Endothelial cell (in vitro differentiated cells): ENCODE results near the gene TM7SF3. TPM values are rescaled to one million over a fixed set of nuclear protein-coding genes. Genes with fewer than 3 reads are reported as not detected.

ENCODE experiments used
- DNase-seq: peaks from one replicate; pipeline ENCODE4 v3.0.0; 2021; ENCODE audit warnings: low spot score
- H3K27ac Mint-ChIP-seq: one replicate; pipeline ENCODE4 v1.8.0; 2021; ENCODE audit warnings: mixed read lengths, inconsistent platforms; ENCODE audit not compliant: unreplicated experiment
- H3K27me3 Mint-ChIP-seq: one replicate; pipeline ENCODE4 v1.8.0; 2021; ENCODE audit warnings: mild to moderate bottlenecking, moderate library complexity, mixed read lengths, inconsistent platforms; ENCODE audit not compliant: unreplicated experiment
- H3K36me3 Mint-ChIP-seq: one replicate; pipeline ENCODE4 v1.8.0; 2021; ENCODE audit warnings: mild to moderate bottlenecking, low read depth, mixed read lengths, inconsistent platforms; ENCODE audit not compliant: unreplicated experiment
- H3K4me1 Mint-ChIP-seq: one replicate; pipeline ENCODE4 v1.8.0; 2021; ENCODE audit warnings: mild to moderate bottlenecking, mixed read lengths, inconsistent platforms; ENCODE audit not compliant: unreplicated experiment
- H3K4me3 Mint-ChIP-seq: one replicate; pipeline ENCODE4 v1.8.0; 2021; ENCODE audit warnings: mild to moderate bottlenecking, mixed read lengths, inconsistent platforms; ENCODE audit not compliant: unreplicated experiment
- H3K9me3 Mint-ChIP-seq: one replicate; pipeline ENCODE4 v1.8.0; 2021; ENCODE audit warnings: mixed read lengths, inconsistent platforms; ENCODE audit not compliant: unreplicated experiment
- CTCF ChIP-seq: fragments of 200-600 bp; sonication (generic); IDR thresholded peaks from one replicate; pipeline ENCODE4 v1.5.0; 2021; ENCODE audit warnings: antibody characterized with exemption; ENCODE audit not compliant: unreplicated experiment
- total RNA-seq: library from RNA; stranded (reverse); fragmentation: NEBNext Ultra II Directional; extraction: Animal tissue kit (Norgen Biotek cat#: 25700); gene quantifications from one replicate; pipeline ENCODE4 v1.2.1, GENCODE V29; 2021; ENCODE audit not compliant: unreplicated experiment

TM7SF3 gene
- total RNA-seq, 1 donor from 2014 or later: 72.9 TPM

GRCh38 chr12:27008081-27008480, 6.1 kb downstream of the TM7SF3 start:
- Mint-ChIP-seq H3K4me3 (no peak overlapping the region), H3K4me1 (peaks cover 48% of the 10 kb centered on the region), H3K27ac (no peak overlapping the region), H3K27me3 (peaks cover 5% of the 10 kb centered on the region), H3K36me3 (no peaks in the 10 kb centered on the region), H3K9me3 (no peaks in the 10 kb centered on the region)
- no peak for TF ChIP-seq CTCF
- no peak for DNase-seq

DNA sequence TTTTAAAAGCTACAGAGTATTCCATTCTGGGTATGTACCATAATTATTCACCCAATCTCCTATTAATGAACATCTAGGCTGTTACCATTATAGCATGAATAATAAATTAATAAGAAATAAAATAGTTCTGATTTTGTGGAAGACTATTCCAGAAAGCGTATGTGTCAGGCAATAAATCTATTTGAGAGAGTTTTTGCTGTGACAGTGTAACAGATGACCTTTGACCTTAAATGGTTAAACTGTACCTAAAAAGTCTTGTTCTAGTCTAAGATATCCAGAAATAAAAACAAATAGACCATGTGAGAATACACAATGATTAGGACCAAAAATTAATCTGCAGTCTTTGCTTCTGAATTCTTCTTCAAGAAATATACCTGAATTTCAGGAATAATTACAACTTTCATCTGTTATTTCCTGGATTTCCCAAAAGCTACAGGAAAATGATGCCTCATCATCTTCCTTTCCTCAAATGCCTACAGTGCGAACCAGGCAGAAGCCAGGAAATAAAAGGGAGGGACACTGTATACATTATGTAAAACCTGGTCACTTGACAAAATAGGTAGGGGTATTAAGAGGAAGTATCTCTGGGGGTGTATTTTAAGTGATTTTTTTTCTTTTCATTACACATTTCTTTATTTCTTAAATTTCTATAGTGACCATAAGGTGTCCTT, 7.3 kb downstream of the TM7SF3 start:
- Mint-ChIP-seq H3K9me3 (no peaks in the 10 kb centered on the region), H3K4me3 (no peak overlapping the region), H3K27me3 (peaks cover 4% of the 10 kb centered on the region), H3K36me3 (no peaks in the 10 kb centered on the region), H3K27ac (no peak overlapping the region), H3K4me1 (peaks cover 43% of the 10 kb centered on the region)
- TF ChIP-seq CTCF: no peak
- DNase-seq: no peak

DNA sequence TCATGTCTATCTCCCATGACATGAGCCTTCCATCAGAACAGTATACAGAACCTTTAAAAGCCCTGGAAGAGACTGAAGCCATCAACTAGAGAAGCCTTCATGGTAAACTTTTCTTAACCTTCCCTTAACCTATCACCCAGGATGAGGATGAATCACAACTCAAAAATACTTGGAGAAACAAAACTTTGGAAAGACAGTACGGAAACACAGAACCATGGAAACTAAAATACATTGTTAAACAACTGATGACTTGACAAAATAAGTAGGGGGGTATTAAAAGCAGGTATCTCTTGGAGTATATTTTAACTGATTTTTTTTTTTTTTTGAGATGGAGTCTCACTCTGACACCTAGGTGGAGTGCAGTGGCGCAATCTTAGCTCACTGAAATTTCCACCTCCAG, 8.7 kb downstream of the TM7SF3 start:
- H3K36me3 Mint-ChIP-seq: no peaks in the 10 kb centered on the region
- peaks cover 4% of the 10 kb centered on the region for H3K27me3 Mint-ChIP-seq
- DNase-seq: no peak
- peaks cover 47% of the 10 kb centered on the region for H3K4me1 Mint-ChIP-seq
- no peak overlapping the region for H3K4me3 Mint-ChIP-seq
- no peaks in the 10 kb centered on the region for H3K9me3 Mint-ChIP-seq
- no peak for TF ChIP-seq CTCF
- H3K27ac Mint-ChIP-seq: no peak overlapping the region

DNA sequence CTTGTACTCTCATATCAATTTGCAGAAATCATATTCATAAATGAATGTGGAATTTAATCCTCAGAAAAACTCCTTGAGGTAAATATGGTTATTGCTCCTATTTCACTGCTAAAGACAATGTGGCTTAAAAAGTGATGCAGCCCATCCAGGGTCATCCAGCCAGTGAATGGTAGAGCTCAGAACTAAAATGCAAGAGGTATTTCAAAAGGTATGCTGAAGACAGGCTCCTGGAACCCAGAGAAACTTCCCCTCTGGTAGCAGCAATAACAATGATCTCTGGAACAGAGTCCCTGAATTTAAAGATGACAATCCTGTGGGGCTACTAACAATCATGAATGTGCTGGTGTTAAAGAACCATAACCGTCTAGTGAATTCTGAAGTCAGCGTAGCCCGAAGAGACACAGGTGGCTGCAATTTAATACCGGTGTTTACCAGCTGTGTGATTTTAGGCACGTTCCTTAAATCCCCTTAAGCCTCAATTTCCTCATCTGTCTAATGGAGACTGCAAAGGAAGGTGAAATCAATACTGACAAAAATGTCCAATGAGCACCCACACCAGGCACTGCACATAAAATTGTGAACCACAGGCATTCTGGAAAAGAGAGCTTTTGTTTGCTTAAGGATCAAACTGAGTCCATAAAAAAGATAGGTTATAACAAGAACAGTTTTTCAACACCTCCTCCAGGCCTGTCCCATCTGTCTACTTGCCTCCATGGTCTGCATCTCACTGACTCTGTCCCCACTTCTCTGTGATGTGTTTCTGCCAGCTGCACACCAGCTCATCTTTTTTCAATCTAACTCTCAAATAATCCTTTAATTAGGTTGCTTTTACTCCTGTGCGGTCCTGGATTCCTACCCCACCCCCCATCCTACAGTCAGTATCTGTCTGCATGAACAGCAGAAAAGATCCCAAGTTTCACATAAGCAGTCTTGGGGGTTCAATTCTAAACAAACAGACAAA, 10.5 kb downstream of the TM7SF3 start:
- no peak overlapping the region for H3K27ac Mint-ChIP-seq
- peaks cover 1% of the 10 kb centered on the region for H3K27me3 Mint-ChIP-seq
- DNase-seq: no peak
- no peak for TF ChIP-seq CTCF
- H3K9me3 Mint-ChIP-seq: no peaks in the 10 kb centered on the region
- no peak overlapping the region for H3K4me3 Mint-ChIP-seq
- H3K36me3 Mint-ChIP-seq: peaks cover 2% of the 10 kb centered on the region
- H3K4me1 Mint-ChIP-seq: peaks cover 48% of the 10 kb centered on the region

GRCh38 chr12:27002141-27002540, 12.0 kb downstream of the TM7SF3 start:
- no peaks in the 10 kb centered on the region for H3K9me3 Mint-ChIP-seq
- peaks cover 1% of the 10 kb centered on the region for H3K27me3 Mint-ChIP-seq
- DNase-seq: no peak
- H3K4me3 Mint-ChIP-seq: no peak overlapping the region
- H3K36me3 Mint-ChIP-seq: peaks cover 13% of the 10 kb centered on the region
- peak overlapping the region; percentile 14 for H3K27ac Mint-ChIP-seq
- peaks cover 41% of the 10 kb centered on the region for H3K4me1 Mint-ChIP-seq
- TF ChIP-seq CTCF: no peak
